WTC11 (cell line): ENCODE measurements around the gene SEZ6L.

Experiments used
- TF ChIP-seq, protein P1 (sequence below): sonication (generic); formaldehyde crosslinking; conservative IDR thresholded peaks from 2 replicates; pipeline ENCODE4 v1.8.1; 2023; ENCODE audit warnings: mild to moderate bottlenecking, low read depth, missing genetic modification reagents, moderate library complexity
- TF ChIP-seq, protein P2 (sequence below): fragments of 200-600 bp; IDR thresholded peaks from 2 replicates; pipeline ENCODE4 v1.8.0; 2022; ENCODE audit warnings: antibody characterized with exemption

DNA sequence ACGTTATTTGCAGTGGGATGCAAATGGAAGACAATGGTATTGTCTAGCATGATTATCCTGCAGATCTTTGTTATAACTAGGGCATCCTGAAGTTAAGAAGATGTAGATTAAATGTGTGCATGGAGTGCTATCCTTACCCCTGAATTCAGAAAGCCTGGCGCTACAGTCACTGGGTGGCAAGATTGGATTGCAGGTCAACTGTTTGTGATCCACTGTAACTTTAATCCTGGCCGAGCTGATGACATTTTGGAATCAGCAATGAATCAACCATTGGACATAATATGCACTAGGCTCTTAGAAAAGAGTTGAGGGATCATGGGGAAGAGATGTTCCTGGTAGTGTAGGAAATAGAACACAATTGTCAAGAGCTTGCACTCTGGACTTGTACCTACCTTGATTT is 25.1 kb downstream of the SEZ6L start:
- TF ChIP-seq, protein P1, sequence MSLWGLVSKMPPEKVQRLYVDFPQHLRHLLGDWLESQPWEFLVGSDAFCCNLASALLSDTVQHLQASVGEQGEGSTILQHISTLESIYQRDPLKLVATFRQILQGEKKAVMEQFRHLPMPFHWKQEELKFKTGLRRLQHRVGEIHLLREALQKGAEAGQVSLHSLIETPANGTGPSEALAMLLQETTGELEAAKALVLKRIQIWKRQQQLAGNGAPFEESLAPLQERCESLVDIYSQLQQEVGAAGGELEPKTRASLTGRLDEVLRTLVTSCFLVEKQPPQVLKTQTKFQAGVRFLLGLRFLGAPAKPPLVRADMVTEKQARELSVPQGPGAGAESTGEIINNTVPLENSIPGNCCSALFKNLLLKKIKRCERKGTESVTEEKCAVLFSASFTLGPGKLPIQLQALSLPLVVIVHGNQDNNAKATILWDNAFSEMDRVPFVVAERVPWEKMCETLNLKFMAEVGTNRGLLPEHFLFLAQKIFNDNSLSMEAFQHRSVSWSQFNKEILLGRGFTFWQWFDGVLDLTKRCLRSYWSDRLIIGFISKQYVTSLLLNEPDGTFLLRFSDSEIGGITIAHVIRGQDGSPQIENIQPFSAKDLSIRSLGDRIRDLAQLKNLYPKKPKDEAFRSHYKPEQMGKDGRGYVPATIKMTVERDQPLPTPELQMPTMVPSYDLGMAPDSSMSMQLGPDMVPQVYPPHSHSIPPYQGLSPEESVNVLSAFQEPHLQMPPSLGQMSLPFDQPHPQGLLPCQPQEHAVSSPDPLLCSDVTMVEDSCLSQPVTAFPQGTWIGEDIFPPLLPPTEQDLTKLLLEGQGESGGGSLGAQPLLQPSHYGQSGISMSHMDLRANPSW: no peak
- TF ChIP-seq, protein P2, sequence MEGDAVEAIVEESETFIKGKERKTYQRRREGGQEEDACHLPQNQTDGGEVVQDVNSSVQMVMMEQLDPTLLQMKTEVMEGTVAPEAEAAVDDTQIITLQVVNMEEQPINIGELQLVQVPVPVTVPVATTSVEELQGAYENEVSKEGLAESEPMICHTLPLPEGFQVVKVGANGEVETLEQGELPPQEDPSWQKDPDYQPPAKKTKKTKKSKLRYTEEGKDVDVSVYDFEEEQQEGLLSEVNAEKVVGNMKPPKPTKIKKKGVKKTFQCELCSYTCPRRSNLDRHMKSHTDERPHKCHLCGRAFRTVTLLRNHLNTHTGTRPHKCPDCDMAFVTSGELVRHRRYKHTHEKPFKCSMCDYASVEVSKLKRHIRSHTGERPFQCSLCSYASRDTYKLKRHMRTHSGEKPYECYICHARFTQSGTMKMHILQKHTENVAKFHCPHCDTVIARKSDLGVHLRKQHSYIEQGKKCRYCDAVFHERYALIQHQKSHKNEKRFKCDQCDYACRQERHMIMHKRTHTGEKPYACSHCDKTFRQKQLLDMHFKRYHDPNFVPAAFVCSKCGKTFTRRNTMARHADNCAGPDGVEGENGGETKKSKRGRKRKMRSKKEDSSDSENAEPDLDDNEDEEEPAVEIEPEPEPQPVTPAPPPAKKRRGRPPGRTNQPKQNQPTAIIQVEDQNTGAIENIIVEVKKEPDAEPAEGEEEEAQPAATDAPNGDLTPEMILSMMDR: no peak
